A673 (cell line): ENCODE results near the gene BIRC6. TPM values are rescaled to one million over a fixed set of nuclear protein-coding genes. Genes with fewer than 3 reads are reported as not detected.

Source experiments
- BruUV-seq: library from RNA; stranded (reverse); fragments of 400-500 nt; replicated peaks from 2 replicates; lab custom pipeline; 2021; lab: Mats Ljungman, UMichigan
- CTCF ChIA-PET: fragments of 300-600 bp; sonication (Branson Sonifier 250); formaldehyde crosslinking; loops from one replicate; lab custom pipeline; 2022; ENCODE audit warnings: antibody characterized with exemption; lab: Charles Lee
- POLR2A ChIA-PET: fragments of 300-600 bp; sonication (Branson Sonifier 250); formaldehyde crosslinking; loops from one replicate; lab custom pipeline; 2022; ENCODE audit warnings: antibody characterized with exemption; ENCODE audit not compliant: low non-redundant PET; lab: Charles Lee
- DNase-seq: peaks from one replicate; pipeline ENCODE4 v3.0.0-alpha.2; 2015; ENCODE audit warnings: low spot score
- H3K27ac ChIP-seq: fragments of 200-600 bp; sonication (generic); 2 replicates; pipeline ENCODE4 v1.5.1; 2016; ENCODE audit warnings: mixed run types, low read depth, mild to moderate bottlenecking, mixed read lengths, antibody characterized with exemption, low read length; ENCODE audit not compliant: poor library complexity, severe bottlenecking
- H3K27me3 ChIP-seq: fragments of 200-600 bp; sonication (generic); replicated peaks from 2 replicates; pipeline ENCODE4 v1.6.1; 2017; ENCODE audit warnings: mixed run types, low read depth, mild to moderate bottlenecking, mixed read lengths, antibody characterized with exemption, low read length; ENCODE audit not compliant: insufficient read depth, poor library complexity
- H3K36me3 ChIP-seq: fragments of 200-600 bp; sonication (generic); 2 replicates; pipeline ENCODE4 v1.6.1; 2016; ENCODE audit warnings: mixed run types, mild to moderate bottlenecking, mixed read lengths, antibody characterized with exemption, low read length; ENCODE audit not compliant: insufficient read depth, poor library complexity, severe bottlenecking
- H3K4me1 ChIP-seq: fragments of 200-600 bp; sonication (generic); 2 replicates; pipeline ENCODE4 v1.6.1; 2017; ENCODE audit warnings: mixed run types, mild to moderate bottlenecking, mixed read lengths, antibody characterized with exemption, low read length; ENCODE audit not compliant: insufficient read depth, poor library complexity, severe bottlenecking
- H3K4me3 ChIP-seq: fragments of 200-600 bp; sonication (generic); 2 replicates; pipeline ENCODE4 v1.5.1; 2016; ENCODE audit warnings: low read depth, mixed run types, mild to moderate bottlenecking, mixed read lengths, low read length; ENCODE audit not compliant: poor library complexity, severe bottlenecking
- H3K9me3 ChIP-seq: fragments of 200-600 bp; sonication (generic); 2 replicates; pipeline ENCODE4 v1.6.1; 2016; ENCODE audit warnings: mixed run types, low read depth, mild to moderate bottlenecking, mixed read lengths, antibody characterized with exemption, low read length; ENCODE audit not compliant: poor library complexity, severe bottlenecking
- CTCF ChIP-seq: fragments of 300-800, 200-600 bp; sonication (generic); conservative IDR thresholded peaks from 2 replicates; pipeline ENCODE4 v1.5.1; 2017; ENCODE audit warnings: low read depth, mild to moderate bottlenecking, antibody characterized with exemption, low read length, moderate library complexity, mixed read lengths
- EZH2 ChIP-seq: fragments of 200-600 bp; sonication (generic); IDR thresholded peaks from 2 replicates; pipeline ENCODE4 v1.6.1; 2017; ENCODE audit warnings: borderline replicate concordance, low read depth, mild to moderate bottlenecking, mixed read lengths, antibody characterized with exemption, low read length; ENCODE audit not compliant: poor library complexity, severe bottlenecking
- intact Hi-C: fragments of 100-400 bp; cut with micrococcal nuclease; formaldehyde crosslinking; loops from one replicate; pipeline ENCODE4 v1.10.0; 2022; ENCODE audit not compliant: unreplicated experiment
- total RNA-seq: library from RNA; stranded (reverse); gene quantifications from 2 replicates; pipeline ENCODE4 v1.2.3, GENCODE V29; 2021

The BIRC6 gene
- total RNA-seq, 1 experiment from 2014 or later, result 75.9 TPM

DNA sequence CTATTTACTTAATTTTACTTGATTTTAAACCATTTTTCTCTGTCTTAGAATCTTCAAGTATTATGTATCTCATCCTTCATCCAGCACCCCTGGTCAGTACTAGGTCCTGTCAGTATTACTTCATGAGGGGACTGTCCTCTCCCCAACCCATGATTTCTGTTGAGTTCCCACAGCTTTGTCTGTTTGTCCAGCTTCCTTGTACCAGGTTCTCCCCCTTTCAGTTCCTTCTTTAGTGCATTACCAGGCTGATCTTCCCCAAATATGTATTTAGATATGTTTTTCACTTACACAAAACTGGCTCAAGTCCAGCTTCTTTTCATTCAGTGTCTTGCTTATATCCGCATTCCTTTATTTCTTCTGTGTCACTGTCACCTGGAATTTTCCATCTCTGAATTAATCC is 257.3 kb downstream of the BIRC6 start:
- TF ChIP-seq CTCF (no peak), EZH2 (no peak)
- H3K4me1 ChIP-seq, result no peaks in the 10 kb centered on the region
- CTCF ChIA-PET, result no interaction called here
- no peak overlapping the region for H3K4me3 ChIP-seq
- H3K36me3 ChIP-seq, result peaks cover 16% of the 10 kb centered on the region
- POLR2A ChIA-PET, result no interaction called here
- no peaks in the 10 kb centered on the region for H3K9me3 ChIP-seq
- BruUV-seq, result no TSS peak
- H3K27ac ChIP-seq, result no peak overlapping the region
- DNase-seq, result no peak
- intact Hi-C loops, result no loop called here
- no peaks in the 10 kb centered on the region for H3K27me3 ChIP-seq

GRCh38 chr2:32617599-32618189 is 260.9 kb downstream of the BIRC6 start:
- H3K27me3 ChIP-seq, result no peaks in the 10 kb centered on the region
- TF ChIP-seq EZH2, result no peak
- TF ChIP-seq CTCF, result no peak
- H3K36me3 ChIP-seq, result peaks cover 8% of the 10 kb centered on the region
- ChIA-PET CTCF (no interaction called here), POLR2A (no interaction called here)
- H3K27ac ChIP-seq, result no peak overlapping the region
- no peak overlapping the region for H3K4me3 ChIP-seq
- DNase-seq, result no peak
- no TSS peak for BruUV-seq
- H3K9me3 ChIP-seq, result no peaks in the 10 kb centered on the region
- intact Hi-C loops, result no loop called here
- no peaks in the 10 kb centered on the region for H3K4me1 ChIP-seq

GRCh38 chr2:32622570-32623310 is 265.9 kb downstream of the BIRC6 start:
- BruUV-seq, result no TSS peak
- ChIA-PET CTCF (no interaction called here), POLR2A (interaction anchor here (0.7 kb wide), 1 partner anchor 334 kb away, joined by 3 read pairs; no protein-coding TSS in a partner anchor)
- no peak for DNase-seq
- no peak overlapping the region for H3K27ac ChIP-seq
- intact Hi-C loops, result no loop called here
- no peaks in the 10 kb centered on the region for H3K9me3 ChIP-seq
- no peaks in the 10 kb centered on the region for H3K27me3 ChIP-seq
- TF ChIP-seq CTCF, result no peak
- no peak for TF ChIP-seq EZH2
- no peak overlapping the region for H3K4me3 ChIP-seq
- peaks cover 7% of the 10 kb centered on the region for H3K36me3 ChIP-seq
- no peaks in the 10 kb centered on the region for H3K4me1 ChIP-seq
